CD4-positive, alpha-beta T cell treated with Interleukin-4 for 4 hours (primary cell): ENCODE measurements around the gene FAF1.
A peak's percentile ranks its signal among the peaks of the same experiment; 100 is the strongest.
"Not testable (repeated sequence)": the region's sequence is repeated elsewhere in the genome, so short reads cannot be mapped to it uniquely, and the experiment has no call there.

Source experiments
- DNase-seq: peaks from one replicate; pipeline ENCODE4 v3.0.0-alpha.2; 2020

Gene FAF1

DNA sequence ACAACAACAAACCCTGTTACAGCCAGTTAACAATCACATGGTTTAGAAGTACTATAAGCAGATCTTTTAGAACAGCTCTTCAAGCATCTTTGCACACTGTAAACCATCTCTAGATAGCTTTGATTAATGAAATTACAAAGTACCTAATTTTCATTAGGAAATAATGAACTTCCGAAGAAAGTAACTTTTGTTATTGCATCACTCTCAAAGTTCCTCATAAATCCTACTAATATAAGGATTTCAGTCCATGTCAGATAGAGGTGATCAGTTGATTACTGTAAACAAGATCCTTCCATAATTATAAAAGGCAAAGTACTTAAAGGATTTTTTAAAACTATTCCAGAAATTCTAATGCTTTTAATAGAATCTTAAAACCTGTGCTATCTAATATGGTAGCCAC, 58.2 kb downstream of the FAF1 start:
- no peak for DNase-seq

DNA sequence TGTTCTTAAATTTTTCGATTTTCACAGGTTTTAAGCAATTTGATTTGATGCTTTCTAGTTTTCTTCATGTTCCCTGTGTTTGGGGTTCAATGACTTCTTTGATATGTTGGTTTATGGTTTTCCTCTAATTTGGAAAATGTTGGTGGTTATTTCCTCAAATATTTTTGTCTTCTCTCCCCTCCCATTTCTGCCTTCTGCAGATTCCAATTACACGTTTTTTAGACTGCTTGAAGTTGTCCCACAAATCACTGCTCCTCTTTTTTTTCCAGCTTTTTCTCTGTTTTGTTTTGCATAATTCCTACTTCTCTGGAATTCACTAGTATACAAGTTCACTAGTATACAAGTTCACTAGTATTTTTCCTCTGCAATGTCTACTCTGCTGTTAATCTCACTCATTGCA, 61.3 kb downstream of the FAF1 start:
- DNase-seq: no peak

DNA sequence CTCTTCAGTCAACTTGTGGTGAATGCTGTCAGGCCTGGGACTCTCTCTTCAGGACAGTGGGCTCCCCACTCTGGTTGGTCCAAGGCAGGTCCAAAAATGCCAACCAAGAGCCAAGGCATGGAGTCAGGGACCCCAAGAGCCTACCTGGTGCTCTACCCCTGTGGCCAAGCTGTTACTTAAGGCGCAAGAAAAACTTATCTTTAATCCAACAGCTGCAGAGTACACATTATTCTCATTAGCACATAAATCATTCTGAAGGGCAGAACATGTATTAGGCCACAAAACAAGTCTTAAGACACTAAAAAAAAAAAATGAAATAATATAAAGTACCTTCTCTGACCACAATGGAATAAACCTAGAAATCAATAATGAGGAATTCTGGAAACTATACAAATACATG, 65.7 kb downstream of the FAF1 start:
- no peak for DNase-seq

DNA sequence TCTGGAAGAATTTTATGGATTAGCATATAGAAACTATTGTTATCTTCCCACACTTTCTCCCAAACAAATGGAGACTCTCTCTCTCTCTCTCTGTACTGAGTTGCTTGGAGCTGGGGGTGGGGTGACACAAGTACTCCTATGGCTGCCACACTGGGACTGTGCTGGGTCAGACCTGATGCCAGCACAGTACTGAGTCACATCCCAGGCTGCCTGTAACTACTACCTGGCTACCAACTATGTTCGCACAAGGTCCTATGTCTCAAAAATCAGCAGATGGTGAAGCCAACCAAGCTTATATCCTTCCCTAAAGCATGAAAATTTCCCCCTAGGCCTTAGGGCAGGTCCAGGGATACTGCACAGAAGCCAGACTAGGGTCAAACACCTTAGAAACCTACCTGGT, 66.6 kb downstream of the FAF1 start:
- no peak for DNase-seq

DNA sequence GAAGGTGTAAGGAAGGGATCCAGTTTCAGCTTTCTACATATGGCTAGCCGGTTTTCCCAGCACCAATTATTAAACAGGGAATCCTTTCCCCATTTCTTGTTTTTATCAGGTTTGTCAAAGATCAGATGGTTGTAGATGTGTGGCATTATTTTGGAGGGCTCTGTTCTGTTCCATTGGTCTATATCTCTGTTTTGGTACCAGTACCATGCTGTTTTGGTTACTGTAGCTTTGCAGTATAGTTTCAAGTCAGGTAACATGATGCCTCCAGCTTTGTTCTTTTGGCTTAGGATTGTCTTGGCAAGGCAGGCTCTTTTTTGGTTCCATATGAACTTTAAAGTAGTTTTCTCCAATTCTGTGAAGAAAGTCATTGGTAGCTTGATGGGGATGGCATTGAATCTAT, 72.5 kb downstream of the FAF1 start:
- DNase-seq: not testable (repeated sequence)

DNA sequence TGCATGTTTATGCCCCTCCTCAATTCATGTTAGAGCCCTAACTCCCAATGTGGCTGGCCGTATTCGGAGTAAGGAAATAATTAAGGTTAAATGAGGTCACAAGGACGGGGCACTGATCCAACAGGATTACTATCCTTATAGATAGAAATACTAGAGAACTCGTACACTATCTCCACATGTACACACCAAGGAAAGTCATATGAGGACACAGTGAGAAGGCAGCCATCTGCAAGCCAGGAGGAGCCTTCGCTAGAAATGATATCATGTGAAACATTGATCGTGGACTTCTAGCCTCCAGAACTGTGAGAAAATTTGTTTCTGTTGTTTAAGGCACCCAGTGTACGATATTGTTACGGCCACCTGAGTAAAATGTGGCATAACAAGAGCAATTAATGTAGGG, 79.7 kb downstream of the FAF1 start:
- DNase-seq: no peak

DNA sequence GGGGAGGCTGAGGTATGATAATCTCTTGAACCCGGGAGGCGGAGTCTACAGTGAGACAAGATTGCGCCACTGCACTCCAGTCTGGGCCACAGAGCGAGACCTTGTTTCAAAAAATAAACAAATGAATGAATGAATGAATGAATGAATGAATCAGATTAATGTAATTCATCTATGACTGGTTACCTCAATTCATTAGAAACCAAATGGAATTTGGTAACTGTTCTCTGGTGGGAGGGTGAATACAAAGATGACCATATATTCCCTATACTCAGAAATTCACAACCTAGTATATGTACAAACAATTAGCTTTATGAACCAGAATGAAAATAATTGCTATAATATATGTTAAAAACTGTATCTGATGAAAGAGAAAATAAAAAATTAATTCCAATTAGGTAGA, 80.9 kb downstream of the FAF1 start:
- DNase-seq: no peak

DNA sequence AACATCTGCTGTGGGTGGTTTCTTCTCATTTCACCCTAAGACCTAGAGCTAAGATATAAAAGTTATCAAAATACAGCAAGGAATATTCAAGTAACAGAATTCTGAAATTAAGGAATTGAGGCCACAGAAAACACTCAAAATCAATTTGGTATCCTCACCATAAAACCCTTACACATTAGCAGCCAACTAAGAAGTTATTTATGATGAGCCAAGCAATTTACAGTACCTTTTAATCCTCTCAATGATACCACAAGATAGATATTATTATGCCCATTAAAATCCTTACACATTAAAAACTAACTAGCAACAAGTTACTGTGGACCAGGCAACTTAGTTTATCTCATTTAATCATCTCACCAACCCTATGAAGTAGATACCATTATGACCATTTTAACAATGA, 81.6 kb downstream of the FAF1 start:
- DNase-seq: no peak

DNA sequence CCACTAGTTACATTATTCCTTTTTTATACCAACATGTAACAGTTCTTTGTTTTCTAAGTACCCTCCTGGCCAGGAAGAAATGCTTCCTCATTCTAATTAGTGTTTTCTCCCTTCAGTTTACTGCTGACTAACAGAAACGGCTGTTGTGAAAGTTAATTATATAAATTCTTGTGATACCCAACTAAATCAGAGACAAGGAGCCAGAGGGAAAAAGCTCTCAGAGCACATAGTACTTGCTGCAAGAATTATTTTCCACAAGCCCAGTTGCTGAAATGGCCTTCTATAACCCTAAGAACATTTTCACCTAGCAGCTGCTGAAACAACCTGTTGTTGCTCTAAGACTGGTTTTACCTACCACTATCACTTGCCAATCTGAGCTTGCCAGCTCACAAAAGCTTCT, 82.4 kb downstream of the FAF1 start:
- DNase-seq: no peak

DNA sequence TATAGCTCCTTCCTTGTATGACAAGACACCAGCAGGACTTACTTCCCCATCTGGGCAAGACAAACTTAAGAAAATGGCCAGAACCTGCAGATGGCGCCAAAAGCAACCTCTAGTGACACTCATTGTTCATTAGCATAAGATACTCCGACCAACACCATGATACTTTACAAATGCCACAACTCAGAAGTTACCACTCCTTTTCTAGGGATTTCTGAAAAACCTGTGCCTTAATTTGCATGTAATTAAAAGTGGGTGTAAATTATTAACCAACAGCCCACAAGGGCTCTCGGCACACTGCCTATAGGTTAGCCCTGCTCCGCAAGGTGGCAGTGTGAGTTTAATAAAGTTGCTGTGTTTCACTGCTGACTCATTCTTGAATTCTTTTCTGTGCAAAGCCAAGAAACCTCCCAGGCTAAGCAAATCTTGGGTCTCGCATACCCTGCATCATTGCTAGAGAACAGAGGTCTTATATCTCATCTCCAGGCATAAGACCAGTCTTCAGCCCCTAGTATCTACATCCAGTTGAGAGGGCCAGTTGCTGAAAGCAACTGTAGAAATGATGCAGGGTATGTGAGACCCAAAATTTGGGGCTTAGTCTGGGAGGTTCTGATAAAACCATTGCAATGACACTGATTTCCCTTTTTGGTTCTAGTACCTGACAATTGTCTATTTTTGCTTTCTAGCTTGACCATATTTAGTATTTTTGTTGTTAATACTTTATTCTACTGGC, 86.4 kb downstream of the FAF1 start:
- DNase-seq: peak; percentile 63

DNA sequence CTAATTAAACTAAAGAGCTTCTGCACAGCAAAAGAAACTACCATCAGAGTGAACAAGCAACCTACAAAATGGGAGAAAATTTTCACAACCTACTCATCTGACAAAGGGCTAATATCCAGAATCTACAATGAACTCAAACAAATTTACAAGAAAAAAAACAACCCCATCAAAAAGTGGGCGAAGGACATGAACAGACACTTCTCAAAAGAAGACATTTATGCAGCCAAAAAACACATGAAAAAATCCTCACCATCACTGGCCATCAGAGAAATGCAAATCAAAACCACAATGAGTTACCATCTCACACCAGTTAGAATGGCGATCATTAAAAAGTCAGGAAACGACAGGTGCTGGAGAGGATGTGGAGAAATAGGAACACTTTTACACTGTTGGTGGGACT, 95.2 kb downstream of the FAF1 start:
- DNase-seq: not testable (repeated sequence)

DNA sequence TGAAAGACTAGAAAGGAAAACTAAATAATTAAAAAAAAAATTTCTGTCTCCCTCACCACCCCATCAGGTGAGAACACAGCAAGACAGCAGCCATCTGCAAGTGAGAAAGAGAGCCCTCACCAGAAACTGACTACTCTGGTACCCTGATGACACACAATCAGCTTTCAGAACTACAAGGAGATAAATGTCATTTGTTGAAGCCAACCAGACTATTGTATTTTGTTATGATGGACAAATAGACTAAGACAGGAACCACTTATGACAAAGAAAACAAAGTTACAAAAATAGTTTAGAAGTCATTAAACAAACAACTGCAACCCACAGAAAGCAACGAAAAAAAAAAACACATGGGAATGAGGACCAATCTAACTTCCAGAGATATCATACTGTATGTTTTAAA, 98.3 kb downstream of the FAF1 start:
- DNase-seq: no peak

DNA sequence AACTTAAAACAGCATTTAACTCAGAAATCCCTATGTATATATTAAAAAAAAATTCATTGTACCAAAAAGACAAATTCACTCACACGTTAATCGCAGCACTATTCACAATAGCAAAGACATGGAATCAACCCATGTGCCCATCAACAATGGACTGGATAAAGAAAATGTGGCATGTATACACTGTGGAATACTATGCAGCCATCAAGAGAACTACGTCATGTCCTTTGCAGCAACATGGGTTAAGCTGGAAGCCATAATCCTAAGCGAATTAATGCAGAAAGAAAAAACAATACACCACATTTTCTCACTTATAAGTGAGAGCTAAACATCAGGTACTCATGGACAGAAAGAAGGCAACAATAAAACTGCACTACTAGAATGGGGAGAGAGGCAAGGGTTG, 99.4 kb downstream of the FAF1 start:
- no peak for DNase-seq

DNA sequence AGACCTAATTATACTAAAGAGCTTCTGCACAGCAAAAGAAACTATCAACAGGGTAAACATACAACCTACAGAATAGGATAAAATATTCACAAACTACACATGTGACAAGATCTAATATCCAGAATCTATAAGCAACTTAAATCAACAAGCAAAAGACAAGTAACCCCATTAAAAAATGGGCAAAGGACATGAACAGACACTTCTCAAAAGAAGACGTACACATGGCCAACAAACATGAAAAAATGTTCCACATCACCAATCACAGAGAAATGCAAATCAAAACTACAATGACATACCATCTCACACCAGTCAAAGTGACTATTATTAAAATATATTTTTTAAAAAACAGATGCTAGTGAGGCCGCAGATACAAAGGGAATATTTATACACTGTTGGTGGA, 99.8 kb downstream of the FAF1 start:
- no peak for DNase-seq

DNA sequence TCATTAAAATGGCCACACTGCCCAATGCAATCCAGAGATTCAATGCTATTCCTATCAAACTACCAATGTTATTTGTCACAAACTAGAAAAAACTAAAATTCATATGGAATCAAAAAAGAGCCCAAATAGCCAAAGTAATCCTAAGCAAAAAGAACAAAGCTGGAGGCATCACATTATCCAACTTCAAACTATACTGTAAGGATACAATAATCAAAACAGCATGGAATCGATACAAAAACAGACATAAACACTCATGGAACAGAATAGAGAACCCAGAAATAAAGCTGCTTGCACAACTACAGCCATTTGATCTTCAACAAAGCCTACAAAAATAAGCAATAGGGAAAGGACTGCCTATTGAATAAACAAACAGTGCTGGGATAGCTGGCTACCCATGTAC, 100.4 kb downstream of the FAF1 start:
- DNase-seq: no peak

DNA sequence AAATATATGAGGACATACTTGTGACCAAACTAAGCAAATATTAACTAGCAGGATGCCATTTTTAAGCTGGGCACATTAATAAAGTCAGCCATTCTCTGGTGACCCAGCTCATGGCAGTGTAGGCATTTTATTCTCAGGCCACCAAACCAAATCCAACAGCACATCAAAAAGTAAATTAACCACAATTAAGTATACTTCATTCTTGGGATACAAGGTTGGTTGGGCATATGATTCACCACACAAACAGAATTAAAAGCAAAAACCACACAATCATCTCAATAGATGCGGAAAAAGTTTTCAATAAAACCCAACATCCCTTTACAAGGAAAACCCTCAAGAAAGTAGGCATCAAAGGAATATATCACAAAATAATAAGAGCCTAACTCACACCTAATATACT, 101.3 kb downstream of the FAF1 start:
- DNase-seq: no peak

DNA sequence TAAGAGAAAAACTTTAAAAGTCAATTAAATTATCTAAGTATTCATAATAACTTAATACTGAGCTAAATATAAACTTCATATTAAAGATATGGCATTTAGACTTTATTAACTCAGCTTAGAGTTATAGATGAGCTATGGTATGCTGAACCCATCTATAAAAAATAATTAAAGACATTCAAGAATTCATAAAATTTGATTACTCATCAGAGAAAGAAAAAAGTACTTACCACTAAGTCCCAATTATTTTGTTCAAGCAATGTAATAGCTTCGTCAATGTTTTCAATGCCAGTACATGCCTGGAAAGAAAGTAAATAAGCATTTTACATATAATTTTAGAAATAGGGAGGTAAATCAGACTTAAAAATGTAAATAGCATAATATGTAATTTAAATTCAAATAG, 102.4 kb downstream of the FAF1 start:
- DNase-seq: no peak

DNA sequence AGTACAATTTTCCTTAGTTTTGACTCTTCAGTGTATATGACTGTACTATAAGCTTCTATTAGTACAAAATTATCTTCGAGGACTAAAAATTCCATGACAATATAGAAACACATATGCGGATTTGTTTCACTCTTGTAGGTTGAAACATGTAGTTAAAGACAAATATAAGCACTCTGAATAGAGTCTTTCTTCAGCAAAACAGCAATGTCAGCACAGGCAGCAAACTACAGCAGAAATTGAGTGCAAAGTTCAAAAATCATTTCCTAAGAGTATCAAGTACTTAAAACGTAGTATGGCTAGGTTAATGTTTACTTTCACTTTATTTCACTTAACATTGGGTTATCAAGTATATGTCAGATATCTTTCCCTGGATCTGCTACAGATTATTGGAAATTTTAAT, 106.7 kb downstream of the FAF1 start:
- DNase-seq: no peak

DNA sequence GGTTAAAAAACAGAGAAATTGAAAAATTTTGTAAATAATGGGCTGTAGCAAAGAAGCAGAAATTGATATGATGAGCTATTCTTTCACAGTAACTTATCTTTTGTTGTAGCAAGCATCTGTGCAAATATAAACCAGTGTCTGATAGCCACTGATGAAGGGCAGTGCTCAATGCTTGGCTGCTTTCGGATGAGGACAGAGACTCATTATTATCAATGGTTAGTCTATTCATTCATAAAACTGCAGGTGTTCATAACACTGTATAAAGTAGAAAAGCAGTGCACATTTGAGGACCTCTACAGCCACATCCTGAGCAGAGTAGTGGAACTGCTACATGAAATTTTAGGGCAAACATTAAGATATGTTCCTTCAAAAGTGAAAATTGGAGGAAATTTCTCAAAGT, 107.2 kb downstream of the FAF1 start:
- DNase-seq: no peak

DNA sequence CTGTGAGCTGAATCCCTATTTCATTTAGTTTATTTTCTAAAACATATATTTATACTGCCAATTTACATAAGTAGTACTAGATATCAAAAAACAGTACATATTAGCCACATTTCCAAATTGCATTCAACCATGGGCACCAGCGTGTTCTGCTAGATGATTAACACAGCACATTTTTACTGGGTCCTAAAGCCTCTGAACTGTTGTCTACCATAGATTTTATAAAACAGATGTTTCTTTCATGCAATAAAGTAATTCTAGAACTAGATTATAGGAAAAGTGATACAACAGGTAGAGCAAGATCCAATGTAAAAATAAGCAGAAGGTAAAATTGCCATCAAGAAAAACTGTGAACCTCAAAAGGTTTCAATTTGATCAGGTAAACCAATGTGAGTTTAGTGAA, 108.6 kb downstream of the FAF1 start:
- no peak for DNase-seq

DNA sequence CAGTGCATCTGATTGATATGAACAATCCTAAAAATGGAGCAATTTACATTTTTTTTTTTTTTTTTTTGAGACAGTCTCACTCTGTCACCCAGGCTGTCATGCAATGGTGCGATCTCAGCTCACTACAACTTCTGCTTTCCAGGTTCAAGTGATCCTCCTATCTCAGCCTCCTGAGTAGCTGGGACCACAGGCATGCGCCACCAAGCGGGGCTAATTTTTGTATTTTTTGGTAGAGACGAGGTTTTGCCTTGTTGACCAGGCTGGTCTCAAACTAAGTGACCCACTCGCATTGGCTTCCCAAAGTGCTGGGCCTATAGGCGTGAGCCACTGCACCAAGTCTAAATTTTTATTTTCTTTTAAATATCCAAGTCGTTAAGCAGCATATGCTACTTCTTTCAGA, 109.0 kb downstream of the FAF1 start:
- DNase-seq: no peak

DNA sequence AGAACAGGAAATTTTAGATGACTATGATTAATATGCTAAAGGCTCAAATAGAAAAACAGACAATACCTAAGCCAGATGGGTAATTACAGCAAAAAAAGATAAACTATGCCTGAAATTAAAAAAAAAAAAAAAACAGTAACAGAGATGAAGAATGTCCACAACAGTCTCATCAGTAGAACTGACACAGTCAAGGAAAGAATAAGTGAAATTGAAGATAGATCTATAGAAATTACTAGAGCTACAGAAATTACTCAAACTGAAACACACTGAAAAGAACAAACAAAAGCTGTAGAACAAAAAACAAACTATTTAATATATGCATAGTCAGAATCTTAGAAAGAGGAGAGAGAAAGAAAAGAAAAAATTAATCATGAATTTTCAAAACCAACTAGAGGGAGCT, 112.8 kb downstream of the FAF1 start:
- DNase-seq: no peak

DNA sequence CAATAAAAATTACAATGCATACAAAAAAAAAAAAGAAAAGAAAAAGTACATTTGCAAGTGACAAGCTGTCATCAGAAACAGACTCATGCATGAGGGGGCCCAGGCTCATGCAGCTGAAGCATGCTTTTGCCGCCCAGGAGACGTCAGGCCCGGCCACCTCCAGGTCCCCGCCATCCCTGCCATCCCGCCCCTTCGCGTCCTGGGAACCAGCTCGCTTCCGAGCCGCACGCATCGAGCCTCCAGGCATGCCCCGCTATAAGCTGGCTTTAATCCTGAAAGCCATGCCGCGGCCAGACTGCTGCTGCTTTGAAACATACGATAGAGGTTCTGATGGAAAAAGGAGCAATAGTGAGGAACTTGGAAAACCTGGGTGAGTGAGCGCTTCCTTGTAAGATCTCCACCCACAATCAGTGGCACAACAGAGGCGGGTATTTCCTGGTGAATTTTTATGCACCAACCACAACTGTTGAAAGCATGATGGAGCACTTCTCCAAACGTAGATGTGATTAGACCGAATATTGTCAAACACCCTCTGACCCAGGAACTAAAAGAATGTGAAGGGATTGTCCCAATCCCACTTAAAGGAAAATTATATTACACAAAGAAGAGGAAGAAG, 113.7 kb downstream of the FAF1 start:
- no peak for DNase-seq

DNA sequence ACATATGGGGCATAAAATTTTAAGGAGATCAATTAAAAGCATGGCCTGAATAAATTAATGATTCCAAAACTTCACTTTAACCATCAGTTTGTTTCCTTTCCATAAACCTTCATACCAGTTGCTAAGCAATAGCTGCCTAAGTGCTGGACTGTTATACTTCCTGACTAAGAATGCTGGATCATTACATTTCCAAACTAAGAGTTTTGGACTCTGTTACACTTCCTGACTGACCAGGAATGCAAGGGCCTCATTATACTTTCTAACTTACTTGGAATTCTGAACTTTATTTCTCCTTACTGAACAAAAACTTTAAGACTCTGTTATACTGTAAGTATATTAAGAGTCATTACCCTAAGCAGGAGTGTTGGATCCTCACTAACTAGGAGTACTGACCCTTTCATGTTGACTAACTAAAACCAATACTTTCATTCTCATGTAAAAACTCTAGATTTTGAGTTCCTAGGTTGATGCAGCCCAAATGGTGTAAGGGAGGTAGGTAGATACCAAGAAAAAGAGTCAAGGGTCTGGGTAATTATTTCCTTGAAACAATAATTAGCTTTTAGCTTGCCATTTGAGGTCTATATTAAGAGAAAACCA, 118.2 kb downstream of the FAF1 start:
- no peak for DNase-seq

DNA sequence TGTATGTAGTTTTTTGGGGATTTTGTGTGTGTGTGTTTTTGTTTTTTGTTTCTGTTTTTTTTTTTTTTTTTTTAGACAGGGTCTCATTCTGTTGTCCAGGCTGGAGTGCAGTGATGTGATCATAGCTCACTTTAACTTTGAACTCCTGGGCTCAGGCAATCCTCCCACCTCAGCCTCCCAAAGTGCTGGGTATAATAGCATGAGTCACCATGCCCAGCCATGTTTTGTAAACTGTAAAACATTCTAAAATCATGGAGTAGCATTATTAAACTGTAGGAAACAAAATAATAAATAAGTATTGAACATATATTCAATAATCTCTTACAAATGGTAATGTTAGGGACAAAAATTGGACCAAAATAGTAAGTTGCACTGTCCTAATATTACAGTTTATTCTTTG, 124.0 kb downstream of the FAF1 start:
- DNase-seq: no peak
